Measurements from ENCODE around the gene PPP3CA. TPM values are rescaled to one million over a fixed set of nuclear protein-coding genes. Genes with fewer than 3 reads are reported as not detected.

PPP3CA gene
- polyA plus RNA-seq, 1 donor (not counting 4 experiments of a cell fraction or from before 2014, with no cell fraction given) = 43.3 TPM

GRCh38 chr4:101256222-101256621 is 91.1 kb downstream of the PPP3CA start:
- no peak overlapping the region for H3K27ac ChIP-seq (ENCODE audit: control insufficient read depth, insufficient read depth, low read length)
- no peak for TF ChIP-seq EZH2 (IDR thresholded peaks at IDR 0.05; ENCODE audit: low read length)
- no peak for TF ChIP-seq CTCF (optimal IDR thresholded peaks at IDR 0.05 in 1 of 3, IDR thresholded peaks at IDR 0.05 in 1 of 3, conservative IDR thresholded peaks at IDR 0.05 in 1 of 3; ENCODE audit: extremely low read depth in 1 of 3, insufficient read depth in 2 of 3, low read length in 3 of 3)
- H3K36me3 ChIP-seq (ENCODE audit: control insufficient read depth in 2 of 2, extremely low read depth in 1 of 2, insufficient read depth in 2 of 2, low read length in 2 of 2) = no peaks in the 10 kb centered on the region
- no peak for FAIRE-seq
- no peaks in the 10 kb centered on the region for H3K9me3 ChIP-seq (ENCODE audit: control insufficient read depth, low read depth, low read length)
- dilution Hi-C loops (cut with MboI; ENCODE audit: extremely low pct_ligation_motif_present, low sequenced_read_pairs) = no loop called here
- H3K4me2 ChIP-seq (ENCODE audit: control insufficient read depth, extremely low read depth, insufficient read depth, low read depth, low read length) = no peak overlapping the region
- H2AFZ ChIP-seq (ENCODE audit: control insufficient read depth, low read length) = no peak overlapping the region
- no peaks in the 10 kb centered on the region for H3K9me1 ChIP-seq (ENCODE audit: control insufficient read depth, extremely low read depth, insufficient read depth, low read length)
- H3K9ac ChIP-seq (ENCODE audit: control insufficient read depth, extremely low read depth, insufficient read depth, low read length) = no peak overlapping the region
- H3K27me3 ChIP-seq (ENCODE audit: control insufficient read depth, extremely low read depth, insufficient read depth, low read length) = no peaks in the 10 kb centered on the region
- H3K4me1 ChIP-seq (ENCODE audit: control insufficient read depth, extremely low read depth, insufficient read depth, low read length) = peaks cover 13% of the 10 kb centered on the region
- peaks cover 7% of the 10 kb centered on the region for H4K20me1 ChIP-seq (ENCODE audit: control insufficient read depth, extremely low read depth, insufficient read depth, low read length)
- DNase-seq (ENCODE audit: low read depth, low spot score) = no peak
- H3K79me2 ChIP-seq (ENCODE audit: control insufficient read depth, insufficient read depth, low read length) = peaks cover 84% of the 10 kb centered on the region
- no peak overlapping the region for H3K4me3 ChIP-seq (ENCODE audit: control insufficient read depth in 2 of 3, extremely low read depth in 1 of 3, insufficient read depth in 2 of 3, low read depth in 1 of 3, low read length in 3 of 3)

- DNase-seq (ENCODE audit: low read depth, low spot score) = no peak
- Histone ChIP-seq H3K4me3 (ENCODE audit: control insufficient read depth in 2 of 3, extremely low read depth in 1 of 3, insufficient read depth in 2 of 3, low read depth in 1 of 3, low read length in 3 of 3) (no peak overlapping the region), H3K4me1 (ENCODE audit: control insufficient read depth, extremely low read depth, insufficient read depth, low read length) (peaks cover 5% of the 10 kb centered on the region), H3K79me2 (ENCODE audit: control insufficient read depth, insufficient read depth, low read length) (peaks cover 76% of the 10 kb centered on the region), H3K27ac (ENCODE audit: control insufficient read depth, insufficient read depth, low read length) (no peak overlapping the region), H3K9me3 (ENCODE audit: control insufficient read depth, low read depth, low read length) (no peaks in the 10 kb centered on the region), H3K36me3 (ENCODE audit: control insufficient read depth in 2 of 2, extremely low read depth in 1 of 2, insufficient read depth in 2 of 2, low read length in 2 of 2) (no peaks in the 10 kb centered on the region), H2AFZ (ENCODE audit: control insufficient read depth, low read length) (no peak overlapping the region), H3K9me1 (ENCODE audit: control insufficient read depth, extremely low read depth, insufficient read depth, low read length) (no peaks in the 10 kb centered on the region), H4K20me1 (ENCODE audit: control insufficient read depth, extremely low read depth, insufficient read depth, low read length) (peaks cover 6% of the 10 kb centered on the region), H3K27me3 (ENCODE audit: control insufficient read depth, extremely low read depth, insufficient read depth, low read length) (no peaks in the 10 kb centered on the region), H3K9ac (ENCODE audit: control insufficient read depth, extremely low read depth, insufficient read depth, low read length) (no peak overlapping the region), H3K4me2 (ENCODE audit: control insufficient read depth, extremely low read depth, insufficient read depth, low read depth, low read length) (no peak overlapping the region)
- TF ChIP-seq EZH2 (IDR thresholded peaks at IDR 0.05; ENCODE audit: low read length) = no peak
- TF ChIP-seq CTCF (optimal IDR thresholded peaks at IDR 0.05 in 1 of 3, IDR thresholded peaks at IDR 0.05 in 1 of 3, conservative IDR thresholded peaks at IDR 0.05 in 1 of 3; ENCODE audit: extremely low read depth in 1 of 3, insufficient read depth in 2 of 3, low read length in 3 of 3) = no peak
- dilution Hi-C loops (cut with MboI; ENCODE audit: extremely low pct_ligation_motif_present, low sequenced_read_pairs) = no loop called here
- FAIRE-seq = no peak
These were observed 92.5 kb downstream of the PPP3CA start for GRCh38 chr4:101254776-101255175.
